ENCODE measurements around the gene CHD8.
"Not testable (repeated sequence)": the region's sequence is repeated elsewhere in the genome, so short reads cannot be mapped to it uniquely, and the experiment has no call there.

Gene CHD8, protein sequence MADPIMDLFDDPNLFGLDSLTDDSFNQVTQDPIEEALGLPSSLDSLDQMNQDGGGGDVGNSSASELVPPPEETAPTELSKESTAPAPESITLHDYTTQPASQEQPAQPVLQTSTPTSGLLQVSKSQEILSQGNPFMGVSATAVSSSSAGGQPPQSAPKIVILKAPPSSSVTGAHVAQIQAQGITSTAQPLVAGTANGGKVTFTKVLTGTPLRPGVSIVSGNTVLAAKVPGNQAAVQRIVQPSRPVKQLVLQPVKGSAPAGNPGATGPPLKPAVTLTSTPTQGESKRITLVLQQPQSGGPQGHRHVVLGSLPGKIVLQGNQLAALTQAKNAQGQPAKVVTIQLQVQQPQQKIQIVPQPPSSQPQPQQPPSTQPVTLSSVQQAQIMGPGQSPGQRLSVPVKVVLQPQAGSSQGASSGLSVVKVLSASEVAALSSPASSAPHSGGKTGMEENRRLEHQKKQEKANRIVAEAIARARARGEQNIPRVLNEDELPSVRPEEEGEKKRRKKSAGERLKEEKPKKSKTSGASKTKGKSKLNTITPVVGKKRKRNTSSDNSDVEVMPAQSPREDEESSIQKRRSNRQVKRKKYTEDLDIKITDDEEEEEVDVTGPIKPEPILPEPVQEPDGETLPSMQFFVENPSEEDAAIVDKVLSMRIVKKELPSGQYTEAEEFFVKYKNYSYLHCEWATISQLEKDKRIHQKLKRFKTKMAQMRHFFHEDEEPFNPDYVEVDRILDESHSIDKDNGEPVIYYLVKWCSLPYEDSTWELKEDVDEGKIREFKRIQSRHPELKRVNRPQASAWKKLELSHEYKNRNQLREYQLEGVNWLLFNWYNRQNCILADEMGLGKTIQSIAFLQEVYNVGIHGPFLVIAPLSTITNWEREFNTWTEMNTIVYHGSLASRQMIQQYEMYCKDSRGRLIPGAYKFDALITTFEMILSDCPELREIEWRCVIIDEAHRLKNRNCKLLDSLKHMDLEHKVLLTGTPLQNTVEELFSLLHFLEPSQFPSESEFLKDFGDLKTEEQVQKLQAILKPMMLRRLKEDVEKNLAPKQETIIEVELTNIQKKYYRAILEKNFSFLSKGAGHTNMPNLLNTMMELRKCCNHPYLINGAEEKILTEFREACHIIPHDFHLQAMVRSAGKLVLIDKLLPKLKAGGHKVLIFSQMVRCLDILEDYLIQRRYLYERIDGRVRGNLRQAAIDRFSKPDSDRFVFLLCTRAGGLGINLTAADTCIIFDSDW (N-terminal part only)

DNA sequence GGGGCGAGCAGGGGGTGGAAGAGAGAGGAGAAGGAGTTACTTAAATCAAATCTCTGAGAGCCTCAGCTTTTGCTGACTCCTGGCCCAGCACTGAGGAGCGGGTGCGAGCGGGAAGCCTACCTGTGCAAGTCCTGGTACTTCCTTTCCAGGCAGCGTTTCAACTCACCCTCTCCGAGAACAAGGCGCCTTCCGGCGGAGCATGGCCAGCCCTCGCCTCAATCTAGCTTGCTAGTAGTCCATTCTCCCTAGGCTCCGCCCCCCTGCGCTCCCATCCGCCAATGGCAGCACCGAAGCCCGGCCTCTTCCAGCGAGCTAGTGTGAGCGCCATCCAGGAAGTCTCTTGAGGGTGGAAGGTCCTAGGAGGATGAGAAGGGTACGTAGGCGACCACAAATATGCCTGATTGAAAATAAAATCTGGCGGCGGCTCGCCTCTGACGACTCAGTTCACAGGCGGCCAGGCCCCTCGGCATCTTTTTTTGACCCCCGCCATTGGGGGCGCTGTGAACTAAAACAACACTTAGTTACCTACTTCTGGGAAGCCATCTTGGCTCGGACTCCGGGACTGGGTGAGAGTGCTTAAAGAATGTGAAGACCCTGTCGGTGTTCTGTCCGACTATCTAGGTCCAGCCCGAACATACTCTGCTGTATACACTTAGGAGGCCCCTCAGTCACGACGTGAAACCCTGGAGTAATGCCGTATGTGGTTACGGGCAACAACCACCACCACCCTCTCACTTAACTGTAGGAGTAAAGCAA is at the start of gene CHD8:
Gene CHD8, minus strand, starts transcription at position 212 of the 756 bp plus-strand sequence. CDS start 24,480 bp downstream, outside the sequence.
- peak; percentile 100 for DNase-seq

DNA sequence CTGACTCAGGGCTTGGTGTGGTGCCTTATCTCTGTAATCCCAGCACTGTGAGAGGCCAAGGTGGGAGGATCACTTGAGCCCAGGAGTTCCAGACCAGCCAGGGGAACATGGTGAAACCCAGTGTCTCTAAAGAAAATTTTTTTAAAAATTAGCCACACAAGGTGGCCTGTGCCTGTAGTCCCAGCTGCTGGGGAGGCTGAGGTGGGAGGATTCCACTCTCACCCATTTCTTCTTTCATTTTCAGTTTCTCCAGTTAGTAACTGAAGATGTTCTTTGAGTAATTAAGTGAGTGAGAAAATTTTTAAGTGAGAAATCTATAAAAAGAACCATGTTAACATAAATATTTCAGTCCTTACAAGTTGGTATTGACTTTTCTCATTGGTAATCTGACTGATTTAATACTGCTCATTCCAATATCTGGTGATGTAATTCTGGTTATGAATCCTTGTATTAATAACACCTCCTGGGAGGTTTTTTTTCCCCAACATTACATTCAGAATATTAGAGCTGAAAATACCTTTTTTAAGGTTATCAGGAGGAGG is 49.2 kb upstream of the CHD8 start:
- DNase-seq = no peak

DNA sequence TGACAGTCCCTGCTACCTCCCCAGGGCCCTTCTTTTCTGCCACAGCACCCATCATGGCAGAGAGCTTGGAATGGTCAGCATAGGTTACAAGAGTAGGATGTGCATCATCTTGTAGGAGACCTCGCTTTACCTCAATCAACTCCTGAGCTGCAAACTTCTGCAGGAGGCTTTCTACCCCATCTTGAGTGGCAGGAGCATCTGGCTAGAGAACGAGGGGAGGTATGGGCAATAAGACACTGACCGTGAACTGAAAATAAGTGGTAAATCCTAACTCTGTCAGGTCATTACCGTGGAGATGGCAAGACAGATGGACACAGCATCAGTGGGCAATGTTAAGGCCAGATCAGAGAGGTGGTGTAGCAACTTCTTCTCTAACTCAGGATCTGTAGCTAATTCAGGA is 47.5 kb upstream of the CHD8 start:
- no peak for DNase-seq

DNA sequence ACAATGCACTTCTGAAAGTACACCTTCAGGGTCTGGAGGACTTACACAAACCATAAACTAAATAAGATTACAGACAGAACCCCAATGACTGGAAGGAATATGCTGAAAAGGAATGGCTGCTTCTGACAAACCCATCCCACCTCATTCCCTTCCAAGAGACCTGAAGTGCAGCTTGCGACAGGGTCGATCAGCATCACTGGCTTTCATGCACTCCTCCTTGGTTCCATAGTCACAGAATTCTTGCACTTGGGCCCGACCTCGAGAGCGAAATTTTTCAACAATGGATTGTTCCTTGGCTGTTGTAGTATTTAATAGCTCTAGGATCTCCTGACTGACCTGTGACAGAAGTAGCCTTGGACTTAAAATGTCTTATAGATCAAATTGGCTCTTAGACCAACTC is 45.6 kb upstream of the CHD8 start:
- no peak for DNase-seq

DNA sequence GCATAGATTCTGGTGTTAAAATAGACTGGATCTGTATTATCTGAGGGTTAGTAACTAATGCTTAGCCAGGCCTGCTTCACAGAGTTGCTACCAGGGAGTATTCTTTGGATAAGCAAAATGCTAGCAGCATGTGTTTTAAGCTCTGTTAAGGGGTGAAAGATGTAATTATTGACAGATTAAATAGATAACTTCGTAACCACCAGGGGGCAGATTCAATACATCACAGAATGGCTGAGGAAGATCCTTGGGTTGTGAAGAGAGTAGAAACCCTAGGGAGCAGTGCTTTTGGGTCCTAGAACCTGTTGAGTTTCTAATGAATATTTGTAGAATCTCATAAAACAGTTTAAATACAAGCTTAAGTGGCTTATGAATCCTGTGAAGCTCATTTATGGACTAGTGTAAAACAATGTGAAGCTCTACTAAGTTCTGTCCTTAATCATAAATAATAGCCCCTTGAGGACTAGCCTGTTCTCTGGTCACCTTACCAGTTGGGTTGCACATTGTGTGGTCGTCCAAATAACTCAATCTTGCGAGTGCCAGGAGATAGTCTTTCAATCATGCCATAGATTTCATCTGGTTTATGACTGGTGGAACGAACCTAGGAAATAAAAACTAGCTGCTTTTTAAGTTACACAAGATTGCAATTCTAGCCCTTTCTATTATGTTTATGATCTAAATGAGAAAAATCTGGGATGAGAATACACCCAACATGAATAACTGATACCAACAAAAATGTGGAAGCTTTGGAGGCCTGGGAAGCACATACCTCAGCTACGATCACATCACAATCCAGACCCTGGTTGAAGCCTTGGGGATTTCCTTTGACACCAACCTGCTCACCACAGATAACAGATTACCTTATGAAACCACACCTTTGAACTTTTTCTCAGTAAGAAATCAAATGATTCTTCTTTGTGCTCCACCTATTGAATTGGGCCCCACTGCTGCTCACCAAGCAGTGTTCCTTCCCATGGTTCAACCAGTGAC is 42.9 kb upstream of the CHD8 start:
- DNase-seq = peak; percentile 81

DNA sequence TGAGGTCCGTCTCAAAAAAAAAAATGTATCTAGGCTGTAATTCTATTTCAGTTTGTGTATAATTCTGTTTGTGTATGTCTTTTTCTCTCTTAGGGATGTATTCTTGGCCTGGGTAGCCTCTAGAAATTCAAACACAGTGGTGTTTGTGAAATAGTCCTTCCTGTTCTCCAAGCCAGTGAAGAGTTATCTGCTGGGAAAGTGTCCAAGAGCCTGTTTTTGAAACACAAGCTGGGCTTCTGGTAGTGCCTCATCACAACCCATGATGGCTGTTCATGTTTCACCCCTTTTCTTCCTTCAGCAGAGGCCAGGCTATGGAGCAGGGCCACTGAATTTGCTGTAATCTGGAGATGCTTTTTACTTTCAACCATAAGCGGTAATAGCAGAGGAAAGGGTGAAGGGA is 40.5 kb upstream of the CHD8 start:
- no peak for DNase-seq

DNA sequence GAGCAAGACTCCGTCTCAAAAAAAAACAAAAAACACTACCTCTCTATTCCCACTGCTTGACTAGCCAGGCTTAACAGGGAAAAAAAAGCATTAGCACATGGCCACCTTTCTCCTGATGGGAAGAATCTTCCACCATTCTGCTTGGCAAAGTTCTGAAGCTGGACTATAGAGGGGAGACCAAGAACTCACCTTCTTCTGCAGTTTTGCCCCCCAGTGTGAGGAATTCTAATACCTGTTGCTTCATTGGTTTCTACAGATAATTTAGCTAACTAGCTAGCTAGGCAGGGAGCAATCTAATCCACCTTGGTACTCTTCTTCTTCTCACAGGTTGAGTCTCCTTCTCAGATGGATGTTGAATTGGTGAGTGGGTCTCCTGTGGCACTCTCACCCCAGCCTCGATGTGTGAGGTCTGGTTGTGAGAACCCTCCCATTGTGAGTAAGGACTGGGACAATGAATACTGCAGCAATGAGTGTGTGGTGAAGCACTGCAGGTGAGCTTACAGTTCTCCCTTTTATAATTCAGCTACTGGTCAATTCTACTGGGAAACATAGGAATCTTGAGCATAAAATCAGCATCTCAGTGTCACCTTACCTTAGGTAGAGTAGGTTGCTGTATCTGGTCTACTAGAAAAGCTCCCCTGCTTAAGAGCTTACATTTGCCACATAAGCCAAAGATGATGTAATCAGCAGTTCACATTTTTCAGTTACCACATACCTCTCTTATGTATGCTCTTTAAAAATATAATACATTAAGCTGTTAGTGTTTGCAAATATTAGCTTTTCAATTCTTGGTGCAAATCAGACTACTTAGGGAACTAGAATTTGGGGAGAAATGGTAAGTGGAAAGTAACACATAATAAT is 39.2 kb upstream of the CHD8 start:
- DNase-seq = no peak

DNA sequence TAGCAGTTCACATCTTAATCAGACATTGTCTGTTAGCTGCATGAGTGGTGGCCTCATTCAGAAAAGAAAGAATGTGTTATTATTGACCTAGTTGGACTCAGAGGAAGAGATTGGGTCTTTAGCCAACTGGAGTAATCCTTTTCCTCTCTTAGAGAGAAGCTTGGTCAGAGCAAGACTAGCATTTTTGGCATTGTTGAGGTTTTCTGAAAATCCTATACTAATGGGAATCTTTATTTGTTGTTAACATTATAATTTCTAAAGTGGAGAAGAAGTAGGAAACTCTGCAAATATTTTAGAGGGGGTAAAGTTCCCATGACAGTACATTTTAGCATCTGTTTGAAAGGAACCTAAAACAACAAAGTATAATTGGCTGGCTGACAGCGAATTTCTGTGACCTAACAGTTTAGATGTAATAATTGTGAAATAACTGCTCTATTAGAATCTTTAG is 30.7 kb upstream of the CHD8 start:
- no peak for DNase-seq

DNA sequence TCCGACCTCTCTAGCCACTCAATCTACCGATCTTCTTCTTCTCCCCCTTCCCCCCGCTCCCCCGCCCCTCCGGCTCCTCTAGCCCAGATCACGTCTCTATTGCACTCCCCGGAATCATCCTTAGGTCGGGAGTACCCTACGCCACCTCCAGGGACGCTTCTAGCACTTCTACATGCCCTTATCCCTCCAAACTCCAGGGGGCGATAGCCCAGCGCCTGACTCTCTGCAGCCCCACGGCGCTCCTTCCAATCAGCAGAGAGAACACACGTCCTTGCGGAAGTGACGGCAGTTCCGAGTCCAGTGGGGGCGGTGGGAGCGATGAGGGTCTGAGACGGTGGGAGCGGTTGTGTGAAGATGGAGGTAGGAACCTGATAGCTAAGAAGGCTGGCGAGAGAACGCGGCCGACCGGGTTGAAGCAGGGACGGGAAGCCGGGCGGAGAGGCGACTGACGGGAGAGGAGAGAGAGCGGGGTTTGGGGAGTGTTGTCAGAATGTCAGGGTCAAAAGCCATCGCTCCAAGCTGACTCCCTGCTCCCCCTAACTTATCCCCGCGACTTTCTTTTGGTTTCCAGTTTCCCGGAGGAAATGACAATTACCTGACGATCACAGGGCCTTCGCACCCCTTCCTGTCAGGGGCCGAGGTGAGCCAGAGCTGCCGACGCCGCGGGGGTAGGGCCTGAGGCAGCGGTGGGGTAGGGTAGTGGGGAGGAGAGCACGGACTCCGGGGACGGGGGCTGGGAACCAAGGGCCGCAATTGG is 21.2 kb upstream of the CHD8 start, which contains the start of the genes RAB2B and TOX4:
Gene RAB2B, minus strand, starts transcription at position 35 of the 757 bp plus-strand sequence. CDS start 87 bp downstream, outside the sequence.
Gene TOX4, plus strand, starts transcription at position 271 of the 757 bp plus-strand sequence. Its CDS starts 84 bp downstream, at position 355.
- peak; percentile 98 for DNase-seq

DNA sequence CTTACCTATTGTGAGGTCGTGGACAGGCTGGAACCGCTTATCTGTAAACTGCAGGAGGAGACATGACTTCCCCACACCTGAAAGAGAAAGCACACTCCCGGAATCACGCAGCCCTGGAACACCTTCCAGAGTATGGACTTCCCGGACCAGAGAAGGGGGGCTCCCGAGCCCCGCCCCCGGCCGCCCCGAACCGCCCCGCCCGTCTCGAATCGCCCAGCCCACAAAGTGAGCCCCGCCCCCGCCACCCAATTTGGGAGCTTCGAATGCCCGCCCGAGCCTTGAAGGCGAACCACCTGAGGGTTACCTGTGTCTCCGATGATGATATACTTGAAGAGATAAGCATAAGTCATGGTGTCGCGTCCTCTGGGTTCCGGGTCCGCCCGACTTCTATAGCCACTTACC is 20.6 kb upstream of the CHD8 start:
- DNase-seq = peak; percentile 92

DNA sequence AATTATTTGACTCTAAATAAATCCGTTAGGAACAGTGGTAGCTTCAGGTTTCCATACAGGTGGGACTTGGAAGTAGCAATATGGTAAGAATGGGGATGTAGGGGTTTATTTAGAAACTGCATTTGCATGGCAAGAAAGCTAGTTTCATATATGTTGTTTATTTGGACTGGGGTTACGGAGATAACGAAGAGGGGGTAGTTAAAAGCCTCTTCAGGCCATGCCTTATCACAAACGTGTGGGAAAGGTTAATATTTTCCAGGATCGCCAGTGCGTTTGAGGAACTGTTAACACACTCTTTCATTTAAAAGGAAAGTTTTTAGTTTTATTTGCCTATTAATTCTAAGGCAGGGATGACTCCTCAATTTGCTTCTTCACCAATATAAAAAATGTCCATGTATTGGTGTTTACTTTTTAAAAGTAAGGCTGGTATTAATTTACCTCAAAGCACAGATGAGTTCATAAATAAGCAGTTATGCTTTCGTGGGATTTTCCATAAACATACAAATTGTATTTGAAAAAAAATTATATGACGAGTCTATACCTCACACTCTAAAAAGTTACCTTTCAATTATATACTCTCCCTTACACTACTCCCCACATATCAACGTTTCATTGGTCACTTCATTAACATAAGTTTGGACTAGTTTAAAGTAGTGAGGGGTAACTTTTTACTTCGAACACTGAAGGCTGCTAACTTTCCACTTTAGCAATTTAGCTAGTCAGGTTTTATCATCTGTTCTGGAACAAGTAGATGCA is 20.0 kb upstream of the CHD8 start:
- no peak for DNase-seq

DNA sequence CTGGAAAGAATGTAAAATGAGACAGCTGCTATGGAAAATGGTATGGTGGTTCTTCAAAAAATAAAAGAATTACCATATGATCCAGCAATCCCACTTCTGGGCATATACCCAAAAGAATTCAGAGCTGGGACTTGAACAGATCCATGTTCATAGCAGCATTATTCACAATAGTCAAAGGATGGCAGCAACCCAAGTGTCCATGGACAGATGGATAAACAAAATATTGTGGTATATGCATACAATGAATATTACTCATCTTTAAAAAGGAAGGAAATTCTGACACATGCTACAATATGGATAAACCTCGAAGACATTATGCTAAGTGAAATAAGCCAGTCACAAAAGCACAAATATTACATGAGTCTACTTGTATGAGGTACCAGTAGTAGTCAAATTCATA is 11.7 kb upstream of the CHD8 start:
- no peak for DNase-seq

DNA sequence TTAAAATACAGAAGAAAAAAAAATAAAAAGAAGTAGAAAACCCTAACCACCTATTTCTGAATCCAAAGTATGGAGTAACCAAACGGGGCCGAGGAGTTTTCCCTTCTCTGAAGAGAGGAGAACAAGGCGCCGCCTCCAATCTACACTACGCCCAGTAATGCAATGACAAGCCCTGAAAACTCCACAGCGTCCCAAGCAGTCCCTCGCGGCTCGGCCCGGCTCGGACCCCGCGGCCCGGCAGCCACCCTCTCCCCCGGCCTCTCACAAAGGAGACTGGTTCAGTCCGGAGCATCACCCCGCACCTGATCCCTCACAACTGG is 371 bp downstream of the CHD8 start:
- DNase-seq = no peak

DNA sequence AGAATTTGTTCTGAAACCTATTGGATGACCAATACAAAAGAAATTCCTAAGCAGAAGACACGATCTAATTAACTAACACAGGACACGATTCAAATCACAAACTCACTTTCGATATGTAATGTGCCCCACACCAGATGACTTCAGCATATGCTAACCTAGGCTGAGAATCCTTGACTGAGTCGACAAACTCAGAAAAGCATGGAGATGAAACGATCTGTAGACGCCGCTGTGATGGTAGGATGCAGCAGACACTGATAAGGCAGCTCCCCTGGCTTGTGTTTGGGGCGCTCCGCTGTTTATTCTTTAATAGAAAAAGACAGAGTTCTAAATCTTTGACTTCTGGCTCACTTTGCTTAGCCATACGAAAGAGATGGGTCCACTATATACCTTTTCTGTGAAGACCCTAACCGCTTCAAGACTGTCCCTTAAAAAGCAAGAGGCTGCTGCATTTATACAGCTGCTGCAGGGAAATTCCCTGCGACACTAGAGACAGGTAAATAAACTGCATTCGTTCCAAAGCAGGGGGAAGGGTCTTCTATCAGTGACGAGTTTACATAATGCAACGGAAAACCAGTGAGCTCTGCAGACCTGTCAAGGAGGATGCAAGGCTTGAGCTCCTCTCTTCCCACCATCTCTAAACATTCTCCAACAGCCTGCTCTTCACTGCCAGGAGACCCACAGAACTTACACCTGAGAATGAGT is 929 bp downstream of the CHD8 start:
- peak; percentile 19 for DNase-seq

DNA sequence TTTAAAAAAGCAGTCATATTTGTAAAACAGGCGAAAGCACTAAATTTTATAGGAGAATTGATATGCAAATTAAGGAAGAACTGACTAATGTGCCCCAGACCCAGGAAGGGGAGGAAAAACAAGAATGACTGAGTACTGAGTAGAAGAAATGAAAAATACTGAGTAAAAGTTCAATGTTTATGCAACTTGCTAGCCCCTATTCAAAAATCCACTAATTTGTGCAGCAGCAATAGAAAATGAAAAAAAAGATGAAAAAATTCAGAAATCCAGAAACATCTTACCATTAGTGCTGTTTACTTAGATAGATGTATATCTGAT is 6.1 kb downstream of the CHD8 start:
- no peak for DNase-seq

DNA sequence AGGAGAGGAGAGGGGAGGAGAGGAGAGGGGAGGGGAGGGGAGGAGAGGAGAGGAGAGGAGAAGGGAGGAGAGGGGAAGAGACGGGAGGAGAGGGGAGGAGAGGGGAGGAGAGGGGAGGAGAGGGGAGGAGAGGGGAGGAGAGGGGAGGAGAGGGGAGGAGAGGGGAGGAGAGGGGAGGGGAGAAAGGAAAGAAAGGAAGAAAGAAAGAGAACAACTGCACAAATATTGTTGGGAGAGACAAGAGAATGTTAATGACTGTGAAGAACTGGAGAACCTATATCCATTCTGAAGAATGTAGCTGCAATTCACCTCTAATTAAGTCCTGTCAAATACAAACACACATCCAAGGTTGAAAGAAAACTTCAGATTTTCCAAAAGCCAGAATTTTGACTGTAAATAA is 13.3 kb downstream of the CHD8 start:
- DNase-seq = not testable (repeated sequence)

DNA sequence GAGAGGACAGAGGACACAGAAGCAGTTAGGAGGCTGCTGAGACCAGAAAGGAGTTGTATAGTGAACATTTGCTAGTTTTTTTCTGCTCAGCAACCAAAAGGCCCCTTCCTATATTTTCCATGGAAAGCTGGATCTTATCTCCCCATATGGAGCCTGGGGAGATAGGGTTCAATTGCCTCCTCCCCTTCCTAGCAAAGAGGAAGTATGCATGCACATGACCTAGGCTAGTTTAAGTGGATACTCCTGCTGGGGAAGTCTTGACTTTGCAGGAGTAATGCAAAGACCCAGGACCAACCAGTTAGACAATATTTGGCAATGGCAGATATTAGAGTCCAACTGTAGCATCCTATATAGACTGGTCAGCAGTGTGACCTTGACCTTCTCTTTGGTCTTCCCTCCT is 15.1 kb downstream of the CHD8 start:
- no peak for DNase-seq

Measured in NCI-H510A treated with DMSO at 0.1 percent for 48 hours (cell line).